K562 (cell line): ENCODE results near the gene SLC16A10. TPM values are rescaled to one million over a fixed set of nuclear protein-coding genes. Genes with fewer than 3 reads are reported as not detected.

Experiments used
- HLTF ChIP-seq: fragments of 450-650 bp; IDR thresholded peaks from 2 replicates; pipeline ENCODE4 v1.6.1; 2016
- KAT7 ChIP-seq: sonication (generic); formaldehyde crosslinking; IDR thresholded peaks from 2 replicates; pipeline ENCODE4 v1.8.0; 2022; ENCODE audit warnings: missing genetic modification reagents, mild to moderate bottlenecking, borderline replicate concordance
- PHB ChIP-seq: fragments of 250-450 bp; sonication (Bioruptor Pico); IDR thresholded peaks from 2 replicates; pipeline ENCODE4 v1.5.0; 2021
- SAFB ChIP-seq: fragments of 200-400 bp; formaldehyde crosslinking; IDR thresholded peaks from 2 replicates; pipeline ENCODE4 v1.6.1; 2017; ENCODE audit warnings: low read depth, low read length, borderline replicate concordance
- SIN3A ChIP-seq, 2 experiments: fragments of 150-350 bp in 1 of 2; IDR thresholded peaks; 2 replicates each; pipeline ENCODE4 v1.6.1; 2011 to 2016; ENCODE audit warnings: borderline replicate concordance in 2 of 2, low read depth in 2 of 2, low read length in 2 of 2, mild to moderate bottlenecking in 2 of 2, moderate library complexity in 2 of 2; ENCODE audit not compliant: control insufficient read depth in 1 of 2
- SMARCA4 ChIP-seq: fragments of 450-650 bp; IDR thresholded peaks from 2 replicates; pipeline ENCODE4 v1.6.1; 2016
- SNRNP70 ChIP-seq: fragments of 200-400 bp; formaldehyde crosslinking; optimal IDR thresholded peaks from 2 replicates; pipeline ENCODE3; 2017; ENCODE audit warnings: low read depth, low read length
- SREBF1 ChIP-seq: fragments of 150-350 bp; IDR thresholded peaks from 2 replicates; pipeline ENCODE4 v1.6.1; 2014; ENCODE audit warnings: antibody characterized with exemption, low read depth, low read length, borderline replicate concordance
- ZBTB2 ChIP-seq: fragments of 450-650 bp; IDR thresholded peaks from 2 replicates; pipeline ENCODE4 v1.6.1; 2016; ENCODE audit warnings: antibody characterized with exemption
- ZBTB26 ChIP-seq: fragments of 450-650 bp; formaldehyde crosslinking; IDR thresholded peaks from 2 replicates; pipeline ENCODE4 v1.4.0; 2022; ENCODE audit warnings: missing genetic modification characterization
- ZC3H8 ChIP-seq: fragments of 450-650 bp; IDR thresholded peaks from 2 replicates; pipeline ENCODE4 v1.6.1; 2017
- ZFX ChIP-seq: sonication (generic); formaldehyde crosslinking; IDR thresholded peaks from 2 replicates; pipeline ENCODE4 v1.8.0; 2022; ENCODE audit warnings: mild to moderate bottlenecking, missing genetic modification reagents, moderate library complexity
- ZNF239 ChIP-seq: fragments of 250-450 bp; sonication (Bioruptor Pico); IDR thresholded peaks from 2 replicates; pipeline ENCODE4 v1.4.0; 2020; ENCODE audit warnings: mild to moderate bottlenecking
- ZNF445 ChIP-seq: fragments of 250-450 bp; sonication (Bioruptor Pico); IDR thresholded peaks from 2 replicates; pipeline ENCODE4 v1.4.0; 2020; ENCODE audit warnings: low read depth, mild to moderate bottlenecking, moderate library complexity
- ZSCAN29 ChIP-seq: fragments of 450-650 bp; IDR thresholded peaks from 2 replicates; pipeline ENCODE4 v1.6.1; 2017
- polyA plus RNA-seq, 8 experiments: library from polyadenylated mRNA; depleted of rRNA in 4 of 8; stranded (reverse) in 5 of 8; unstranded in 3 of 8; fragments of >200 nt; fragmentation: Nextera tagmentation in 2 of 8; fragmentation: Illumina TruSeq in 1 of 8; extraction: Ambion mirVana in 2 of 8; extraction: Trizol in 1 of 8; gene quantifications; 2 replicates each; pipeline versions ENCODE4 v1.2.1 to v1.2.3, GENCODE V29; 2011 to 2014; ENCODE audit warnings: inconsistent platforms in 1 of 8, missing spikeins in 1 of 8
- total RNA-seq, 7 experiments: library from RNA; depleted of rRNA in 6 of 7; stranded (reverse); fragments of >200 nt in 6 of 7; fragmentation: Illumina TruSeq in 2 of 7; extraction: Trizol in 2 of 7; gene quantifications; 2 replicates each; pipeline versions ENCODE4 v1.2.1 to v1.2.3, GENCODE V29; 2011 to 2021; ENCODE audit warnings: low replicate concordance in 1 of 7
- TF ChIP-seq, protein P1 (sequence below): fragments of 450-650 bp; IDR thresholded peaks from 2 replicates; pipeline ENCODE4 v1.6.1; 2016
- TF ChIP-seq, protein P2 (sequence below): sonication (generic); formaldehyde crosslinking; IDR thresholded peaks from 2 replicates; pipeline ENCODE4 v1.4.0; 2020; ENCODE audit warnings: mild to moderate bottlenecking, missing genetic modification reagents
- TF ChIP-seq, protein P3 (sequence below): fragments of 250-450 bp; sonication (Bioruptor Pico); IDR thresholded peaks from 2 replicates; pipeline ENCODE4 v1.5.1; 2021; ENCODE audit warnings: mild to moderate bottlenecking
- TF ChIP-seq, protein P4 (sequence below): fragments of 450-650 bp; IDR thresholded peaks from 2 replicates; pipeline ENCODE4 v1.7.0; 2016; ENCODE audit warnings: borderline replicate concordance

Gene SLC16A10
- total and polyA plus RNA-seq, 9 of the 15 experiments (the other 6 are each of a cell fraction or from before 2014, with no cell fraction given), result 0.02 to 0.54 (median 0.24) TPM; not detected in 4

DNA sequence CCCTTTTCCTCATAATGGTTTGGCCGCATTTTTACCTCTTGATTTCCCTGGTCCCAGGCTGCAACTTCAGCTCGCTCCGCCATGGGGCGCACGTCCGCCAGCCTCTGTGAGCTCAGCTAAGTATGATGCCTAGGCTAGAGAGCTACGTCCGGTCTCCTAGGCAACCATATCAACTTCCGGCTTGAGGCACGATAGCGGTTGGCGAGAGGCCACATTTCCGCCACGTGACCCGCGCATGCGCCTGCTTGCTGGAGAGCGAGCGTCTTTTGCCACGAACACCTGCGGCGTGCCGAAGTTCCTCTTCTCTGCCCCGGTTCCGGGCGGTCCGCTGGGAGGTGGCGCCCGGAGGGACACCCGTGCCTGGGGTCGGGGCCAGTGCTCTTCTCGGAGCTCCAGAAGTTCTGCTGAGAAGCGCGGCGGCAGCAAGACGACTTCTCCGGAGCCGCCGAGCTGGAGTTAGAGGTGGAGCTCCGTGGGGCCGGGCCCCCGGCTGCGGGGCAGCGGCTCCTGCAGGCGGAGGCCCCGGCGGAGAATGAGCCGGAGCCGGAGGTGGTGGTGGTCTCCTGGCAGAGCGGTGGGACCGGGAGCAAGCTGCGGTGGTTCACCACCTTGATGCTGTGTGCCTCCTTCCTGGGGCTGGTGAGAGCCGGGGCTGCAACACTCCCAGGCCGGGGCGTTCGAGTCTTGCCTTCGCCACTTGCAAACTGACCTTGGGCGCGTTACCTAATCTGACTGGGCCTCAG, 172.0 kb downstream of the SLC16A10 start (continued):
- TF ChIP-seq SNRNP70 (no peak), ZNF445 (CRISPR knock-in tag) (no peak), ZFX (peak; percentile 86), ZSCAN29 (no peak), ZC3H8 (no peak), HLTF (0 out of 2 replicates have a peak, but pooled peaks have one; percentile 35), SMARCA4 (no peak), SAFB (no peak), SREBF1 (peak; percentile 33; the same call in 1 of the 2 replicates), ZBTB2 (peak; percentile 94), PHB (CRISPR knock-in tag) (no peak), ZNF239 (CRISPR knock-in tag) (no peak), SIN3A (IDR thresholded peaks at IDR 0.05; ENCODE audit: borderline replicate concordance in 2 of 2, control insufficient read depth in 1 of 2, low read depth in 2 of 2, low read length in 2 of 2) (peak; percentile 39 to 84; a peak in 3 of 4 replicates), ZBTB26 (no peak), KAT7 (CRISPR knock-in tag) (peak; percentile 55; the same call in 1 of the 2 replicates)
- TF ChIP-seq, protein P1, sequence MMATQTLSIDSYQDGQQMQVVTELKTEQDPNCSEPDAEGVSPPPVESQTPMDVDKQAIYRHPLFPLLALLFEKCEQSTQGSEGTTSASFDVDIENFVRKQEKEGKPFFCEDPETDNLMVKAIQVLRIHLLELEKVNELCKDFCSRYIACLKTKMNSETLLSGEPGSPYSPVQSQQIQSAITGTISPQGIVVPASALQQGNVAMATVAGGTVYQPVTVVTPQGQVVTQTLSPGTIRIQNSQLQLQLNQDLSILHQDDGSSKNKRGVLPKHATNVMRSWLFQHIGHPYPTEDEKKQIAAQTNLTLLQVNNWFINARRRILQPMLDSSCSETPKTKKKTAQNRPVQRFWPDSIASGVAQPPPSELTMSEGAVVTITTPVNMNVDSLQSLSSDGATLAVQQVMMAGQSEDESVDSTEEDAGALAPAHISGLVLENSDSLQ, result 0 out of 2 replicates have a peak, but pooled peaks have one; percentile 7
- TF ChIP-seq, protein P2, sequence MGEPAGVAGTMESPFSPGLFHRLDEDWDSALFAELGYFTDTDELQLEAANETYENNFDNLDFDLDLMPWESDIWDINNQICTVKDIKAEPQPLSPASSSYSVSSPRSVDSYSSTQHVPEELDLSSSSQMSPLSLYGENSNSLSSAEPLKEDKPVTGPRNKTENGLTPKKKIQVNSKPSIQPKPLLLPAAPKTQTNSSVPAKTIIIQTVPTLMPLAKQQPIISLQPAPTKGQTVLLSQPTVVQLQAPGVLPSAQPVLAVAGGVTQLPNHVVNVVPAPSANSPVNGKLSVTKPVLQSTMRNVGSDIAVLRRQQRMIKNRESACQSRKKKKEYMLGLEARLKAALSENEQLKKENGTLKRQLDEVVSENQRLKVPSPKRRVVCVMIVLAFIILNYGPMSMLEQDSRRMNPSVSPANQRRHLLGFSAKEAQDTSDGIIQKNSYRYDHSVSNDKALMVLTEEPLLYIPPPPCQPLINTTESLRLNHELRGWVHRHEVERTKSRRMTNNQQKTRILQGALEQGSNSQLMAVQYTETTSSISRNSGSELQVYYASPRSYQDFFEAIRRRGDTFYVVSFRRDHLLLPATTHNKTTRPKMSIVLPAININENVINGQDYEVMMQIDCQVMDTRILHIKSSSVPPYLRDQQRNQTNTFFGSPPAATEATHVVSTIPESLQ (CRISPR knock-in tag), result no peak
- TF ChIP-seq, protein P3, sequence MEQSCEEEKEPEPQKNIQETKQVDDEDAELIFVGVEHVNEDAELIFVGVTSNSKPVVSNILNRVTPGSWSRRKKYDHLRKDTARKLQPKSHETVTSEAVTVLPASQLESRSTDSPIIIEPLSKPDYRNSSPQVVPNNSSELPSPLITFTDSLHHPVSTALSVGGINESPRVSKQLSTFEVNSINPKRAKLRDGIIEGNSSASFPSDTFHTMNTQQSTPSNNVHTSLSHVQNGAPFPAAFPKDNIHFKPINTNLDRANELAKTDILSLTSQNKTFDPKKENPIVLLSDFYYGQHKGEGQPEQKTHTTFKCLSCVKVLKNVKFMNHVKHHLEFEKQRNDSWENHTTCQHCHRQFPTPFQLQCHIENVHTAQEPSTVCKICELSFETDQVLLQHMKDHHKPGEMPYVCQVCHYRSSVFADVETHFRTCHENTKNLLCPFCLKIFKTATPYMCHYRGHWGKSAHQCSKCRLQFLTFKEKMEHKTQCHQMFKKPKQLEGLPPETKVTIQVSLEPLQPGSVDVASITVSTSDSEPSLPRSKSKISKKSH (CRISPR knock-in tag), result no peak
- TF ChIP-seq, protein P4, sequence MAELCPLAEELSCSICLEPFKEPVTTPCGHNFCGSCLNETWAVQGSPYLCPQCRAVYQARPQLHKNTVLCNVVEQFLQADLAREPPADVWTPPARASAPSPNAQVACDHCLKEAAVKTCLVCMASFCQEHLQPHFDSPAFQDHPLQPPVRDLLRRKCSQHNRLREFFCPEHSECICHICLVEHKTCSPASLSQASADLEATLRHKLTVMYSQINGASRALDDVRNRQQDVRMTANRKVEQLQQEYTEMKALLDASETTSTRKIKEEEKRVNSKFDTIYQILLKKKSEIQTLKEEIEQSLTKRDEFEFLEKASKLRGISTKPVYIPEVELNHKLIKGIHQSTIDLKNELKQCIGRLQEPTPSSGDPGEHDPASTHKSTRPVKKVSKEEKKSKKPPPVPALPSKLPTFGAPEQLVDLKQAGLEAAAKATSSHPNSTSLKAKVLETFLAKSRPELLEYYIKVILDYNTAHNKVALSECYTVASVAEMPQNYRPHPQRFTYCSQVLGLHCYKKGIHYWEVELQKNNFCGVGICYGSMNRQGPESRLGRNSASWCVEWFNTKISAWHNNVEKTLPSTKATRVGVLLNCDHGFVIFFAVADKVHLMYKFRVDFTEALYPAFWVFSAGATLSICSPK, result no peak
